K562 (cell line): ENCODE data around the gene ZPR1. TPM values are rescaled to one million over a fixed set of nuclear protein-coding genes. Genes with fewer than 3 reads are reported as not detected.

Experiments
- ATAC-seq: fragments of 200-7000 bp; cut with Tn5 transposase; 3 replicates; pipeline ENCODE4 v1.9.1; 2020; ENCODE audit warnings: moderate library complexity
- BruUV-seq: library from RNA; stranded (reverse); fragments of 400-500 nt; replicated peaks from 2 replicates; lab custom pipeline; 2021; lab: Mats Ljungman, UMichigan
- CTCF ChIA-PET: fragments of 300-600 bp; formaldehyde crosslinking; extraction: SDS; loops from one replicate; lab custom pipeline; 2021; ENCODE audit warnings: low intra/inter-chr PET ratio; lab: Yijun Ruan, JAX
- POLR2A ChIA-PET: fragments of 300-600, 350-650 bp; sonication (Branson Sonifier 250); formaldehyde crosslinking; extraction: SDS; loops from one replicate; lab custom pipeline; 2021; ENCODE audit warnings: antibody characterized with exemption, inconsistent platforms; lab: Yijun Ruan, JAX
- DNase-seq, 4 experiments: peaks; one replicate each; pipeline versions ENCODE4 v3.0.0 to v3.0.0-alpha.2; 2011 to 2018; ENCODE audit warnings: low spot score in 3 of 4, mixed read lengths in 3 of 4; ENCODE audit errors: extremely low read depth in 1 of 4
- FAIRE-seq: peaks from 2 replicates; lab custom pipeline; 2011; peaks lifted over from hg19 to GRCh38; lab: Jason Lieb, UNC
- H2AFZ ChIP-seq: 2 replicates; pipeline ENCODE4 v1.6.0; 2011; ENCODE audit warnings: low read depth, low read length, control low read depth, inconsistent platforms
- H3K27ac ChIP-seq: fragments of 200-600 bp; 3 replicates; pipeline ENCODE4 v1.8.0; 2011; ENCODE audit warnings: low read depth, mild to moderate bottlenecking, control low read depth, inconsistent platforms, low read length, moderate library complexity, mixed read lengths; ENCODE audit errors: extremely low read depth
- H3K27me3 ChIP-seq, 2 experiments: fragments of 300-600 bp in 1 of 2; 2 replicates in 1 of 2; 3 replicates in 1 of 2; pipeline versions ENCODE4 v1.6.0 to v1.8.0; 2011; ENCODE audit warnings: inconsistent platforms in 2 of 2, low read length in 2 of 2, mild to moderate bottlenecking in 1 of 2, mixed read lengths in 1 of 2, moderate library complexity in 1 of 2; ENCODE audit not compliant: control insufficient read depth in 2 of 2, insufficient read depth in 2 of 2
- H3K36me3 ChIP-seq: fragments of 300-600 bp; 3 replicates; pipeline ENCODE4 v1.8.0; 2011; ENCODE audit warnings: mild to moderate bottlenecking, low read length, inconsistent platforms; ENCODE audit not compliant: control insufficient read depth, insufficient read depth
- H3K4me1 ChIP-seq, 2 experiments: fragments of 200-600 bp in 1 of 2; replicated peaks in 1 of 2; 2 replicates in 1 of 2; 3 replicates in 1 of 2; pipeline versions ENCODE4 v1.5.1 to v1.8.0; 2011; ENCODE audit warnings: inconsistent platforms in 2 of 2, low read length in 2 of 2, mild to moderate bottlenecking in 1 of 2, mixed read lengths in 1 of 2, moderate library complexity in 1 of 2; ENCODE audit not compliant: control insufficient read depth in 2 of 2, insufficient read depth in 2 of 2
- H3K4me2 ChIP-seq: 2 replicates; pipeline ENCODE4 v1.6.1; 2011; ENCODE audit warnings: low read length, control low read depth, inconsistent platforms, mixed read lengths; ENCODE audit not compliant: insufficient read depth
- H3K4me3 ChIP-seq: fragments of 200-600 bp; sonication (generic), shearing (Covaris generic); 2 replicates; pipeline ENCODE4 v1.5.1; 2016; ENCODE audit warnings: control low read depth, inconsistent platforms
- H3K79me2 ChIP-seq: fragments of 200-600 bp; 3 replicates; pipeline ENCODE4 v1.8.0; 2011; ENCODE audit warnings: low read length, inconsistent platforms; ENCODE audit not compliant: control insufficient read depth, insufficient read depth
- H3K9ac ChIP-seq, 2 experiments: 2 replicates each; pipeline versions ENCODE4 v1.6.0 to v1.6.1; 2011; ENCODE audit warnings: low read depth in 2 of 2, low read length in 2 of 2, control low read depth in 1 of 2, inconsistent platforms in 1 of 2, mild to moderate bottlenecking in 1 of 2, mixed read lengths in 1 of 2; ENCODE audit not compliant: insufficient read depth in 1 of 2
- H3K9me1 ChIP-seq: one replicate; pipeline ENCODE4 v1.6.0; 2011; ENCODE audit warnings: inconsistent platforms, mild to moderate bottlenecking, low read length, moderate library complexity; ENCODE audit not compliant: control insufficient read depth, insufficient read depth
- H3K9me3 ChIP-seq: replicated peaks from 2 replicates; pipeline ENCODE4 v1.5.1; 2011; ENCODE audit warnings: low read depth, low read length, inconsistent platforms; ENCODE audit not compliant: control insufficient read depth, insufficient read depth
- H4K20me1 ChIP-seq: replicated peaks from 2 replicates; pipeline ENCODE4 v1.6.1; 2011; ENCODE audit warnings: low read length, inconsistent platforms, mixed read lengths; ENCODE audit not compliant: control insufficient read depth, insufficient read depth
- ELF4 ChIP-seq: fragments of 450-650 bp; formaldehyde crosslinking; IDR thresholded peaks from 2 replicates; pipeline ENCODE4 v1.4.0; 2022; ENCODE audit warnings: missing genetic modification characterization
- FOXK2 ChIP-seq, 2 experiments: fragments of 450-650 bp; IDR thresholded peaks in 1 of 2; conservative IDR thresholded peaks in 1 of 2; 2 replicates each; pipeline ENCODE4 v1.6.1; 2016; ENCODE audit warnings: low read depth in 2 of 2, mild to moderate bottlenecking in 1 of 2
- IFI16 ChIP-seq: fragments of 250-450 bp; sonication (Bioruptor Pico); IDR thresholded peaks from 2 replicates; pipeline ENCODE4 v2.1.2; 2022; ENCODE audit warnings: mild to moderate bottlenecking, inconsistent platforms
- SPI1 ChIP-seq: IDR thresholded peaks from 2 replicates; pipeline ENCODE4 v1.6.1; 2011; ENCODE audit warnings: low read depth, low read length, control low read depth, borderline replicate concordance
- ZNF197 ChIP-seq: fragments of 200-800 bp; sonication (Bioruptor generic); IDR thresholded peaks from 2 replicates; pipeline ENCODE4 v1.6.1; 2016; ENCODE audit warnings: low read depth, missing genetic modification characterization, missing compliant biosample characterization
- WGBS: fragments of 100-300 bp; shearing (Covaris generic); methylation state at CpG from one replicate; pipeline ENCODE4 v1.1.6; 2016; ENCODE audit warnings: low coverage, mixed read lengths; ENCODE audit not compliant: insufficient coverage; ENCODE audit errors: missing lambda C conversion rate; 5-methylcytosine and 5-hydroxymethylcytosine counted together
- in situ Hi-C: fragments of 300-500 bp; cut with MboI; formaldehyde crosslinking; loops from 4 replicates; pipeline ENCODE4 v1.15.0; 2018; ENCODE audit warnings: inconsistent platforms, mixed read lengths
- intact Hi-C: fragments of 100-400 bp; cut with micrococcal nuclease; formaldehyde crosslinking; loops from 2 replicates; pipeline ENCODE4 v1.14.2; 2022
- polyA plus RNA-seq, 8 experiments: library from polyadenylated mRNA; depleted of rRNA in 4 of 8; stranded (reverse) in 5 of 8; unstranded in 3 of 8; fragments of >200 nt; fragmentation: Nextera tagmentation in 2 of 8; fragmentation: Illumina TruSeq in 1 of 8; extraction: Ambion mirVana in 2 of 8; extraction: Trizol in 1 of 8; gene quantifications; 2 replicates each; pipeline versions ENCODE4 v1.2.1 to v1.2.3, GENCODE V29; 2011 to 2014; ENCODE audit warnings: inconsistent platforms in 1 of 8, missing spikeins in 1 of 8
- total RNA-seq, 7 experiments: library from RNA; depleted of rRNA in 6 of 7; stranded (reverse); fragments of >200 nt in 6 of 7; fragmentation: Illumina TruSeq in 2 of 7; extraction: Trizol in 2 of 7; gene quantifications; 2 replicates each; pipeline versions ENCODE4 v1.2.1 to v1.2.3, GENCODE V29; 2011 to 2021; ENCODE audit warnings: low replicate concordance in 1 of 7
- TF ChIP-seq, protein P1 (sequence below): fragments of 450-650 bp; formaldehyde crosslinking; IDR thresholded peaks from 2 replicates; pipeline ENCODE4 v1.4.0; 2022; ENCODE audit warnings: missing genetic modification characterization
- TF ChIP-seq, protein P2 (sequence below): fragments of 450-650 bp; formaldehyde crosslinking; IDR thresholded peaks from 2 replicates; pipeline ENCODE4 v1.4.0; 2022; ENCODE audit warnings: missing genetic modification characterization

Gene ZPR1
- total and polyA plus RNA-seq, 9 of the 15 experiments (the other 6 are each of a cell fraction or from before 2014, with no cell fraction given): 13.0 to 120 (median 83.8) TPM

DNA sequence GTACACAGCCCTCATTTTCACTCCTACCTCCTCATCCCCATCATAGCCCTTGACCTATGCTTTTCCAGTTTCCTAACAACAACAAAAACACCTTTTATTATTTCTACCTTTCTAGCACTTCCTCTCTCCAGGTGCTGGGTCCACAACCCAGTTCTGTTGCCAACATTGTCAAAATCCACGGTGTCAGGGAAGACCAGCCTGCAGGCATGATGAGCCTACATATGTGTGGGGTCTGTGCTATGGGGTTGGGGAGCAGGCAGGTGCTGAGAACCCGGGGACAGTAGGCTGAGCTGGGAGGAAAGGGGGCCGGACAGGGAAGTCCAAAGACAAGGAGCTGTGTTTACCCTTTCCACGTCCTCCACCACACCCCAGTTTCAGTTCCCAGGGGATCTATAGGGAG is 711 bp upstream of the ZPR1 start:
- Histone ChIP-seq H3K27ac (no peak overlapping the region; the same call in 2 of the 3 replicates), H3K9ac (peak overlapping the region; percentile 88 to 94), H3K4me2 (peak overlapping the region; percentile 92), H3K4me3 (peak overlapping the region; percentile 98), H3K36me3 (peaks cover 34% of the 10 kb centered on the region), H3K9me3 (no peaks in the 10 kb centered on the region), H3K9me1 (no peaks in the 10 kb centered on the region), H3K4me1 (peaks cover 22 to 33% of the 10 kb centered on the region in 2 experiments; a peak in 4 of 5 replicates), H2AFZ (peak overlapping the region; percentile 99), H3K27me3 (no peaks in the 10 kb centered on the region), H4K20me1 (no peaks in the 10 kb centered on the region), H3K79me2 (peaks cover 24% of the 10 kb centered on the region)
- no peak for DNase-seq
- in situ Hi-C loops: loop anchor here (5.0 kb wide), 1 partner anchor 314 kb away; no protein-coding TSS in a partner anchor
- ChIA-PET POLR2A (interaction anchor here (0.6 to 2.8 kb wide), 7 partner anchors 11 to 440 kb away, joined by 3 to 15 read pairs (median 3); no protein-coding TSS in a partner anchor), CTCF (no interaction called here)
- 20% methylated on average over 4 of the region's 4 CpGs for WGBS
- no TSS peak for BruUV-seq
- intact Hi-C loops: loop anchor here (1.0 kb wide), 1 partner anchor 48 kb away; no protein-coding TSS in a partner anchor
- no peak for FAIRE-seq
- TF ChIP-seq, protein P1, sequence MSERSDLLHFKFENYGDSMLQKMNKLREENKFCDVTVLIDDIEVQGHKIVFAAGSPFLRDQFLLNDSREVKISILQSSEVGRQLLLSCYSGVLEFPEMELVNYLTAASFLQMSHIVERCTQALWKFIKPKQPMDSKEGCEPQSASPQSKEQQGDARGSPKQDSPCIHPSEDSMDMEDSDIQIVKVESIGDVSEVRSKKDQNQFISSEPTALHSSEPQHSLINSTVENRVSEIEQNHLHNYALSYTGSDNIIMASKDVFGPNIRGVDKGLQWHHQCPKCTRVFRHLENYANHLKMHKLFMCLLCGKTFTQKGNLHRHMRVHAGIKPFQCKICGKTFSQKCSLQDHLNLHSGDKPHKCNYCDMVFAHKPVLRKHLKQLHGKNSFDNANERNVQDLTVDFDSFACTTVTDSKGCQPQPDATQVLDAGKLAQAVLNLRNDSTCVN (CRISPR knock-in tag): 0 out of 2 replicates have a peak, but pooled peaks have one; percentile 61
- peak; percentile 6; the same call in 1 of the 2 replicates for TF ChIP-seq ELF4 (CRISPR knock-in tag)
- TF ChIP-seq, protein P2, sequence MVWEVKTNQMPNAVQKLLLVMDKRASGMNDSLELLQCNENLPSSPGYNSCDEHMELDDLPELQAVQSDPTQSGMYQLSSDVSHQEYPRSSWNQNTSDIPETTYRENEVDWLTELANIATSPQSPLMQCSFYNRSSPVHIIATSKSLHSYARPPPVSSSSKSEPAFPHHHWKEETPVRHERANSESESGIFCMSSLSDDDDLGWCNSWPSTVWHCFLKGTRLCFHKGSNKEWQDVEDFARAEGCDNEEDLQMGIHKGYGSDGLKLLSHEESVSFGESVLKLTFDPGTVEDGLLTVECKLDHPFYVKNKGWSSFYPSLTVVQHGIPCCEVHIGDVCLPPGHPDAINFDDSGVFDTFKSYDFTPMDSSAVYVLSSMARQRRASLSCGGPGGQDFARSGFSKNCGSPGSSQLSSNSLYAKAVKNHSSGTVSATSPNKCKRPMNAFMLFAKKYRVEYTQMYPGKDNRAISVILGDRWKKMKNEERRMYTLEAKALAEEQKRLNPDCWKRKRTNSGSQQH (CRISPR knock-in tag): 0 out of 2 replicates have a peak, but pooled peaks have one; percentile 5
- TF ChIP-seq FOXK2 (conservative IDR thresholded peaks at IDR 0.05 in 1 of 2, IDR thresholded peaks at IDR 0.05 in 1 of 2; ENCODE audit: low read depth in 2 of 2): 0 out of 4 replicates have a peak, but pooled peaks of 1 of the 2 experiments have one; percentile 5
- TF ChIP-seq SPI1: peak; percentile 56
- TF ChIP-seq ZNF197: no peak
- TF ChIP-seq IFI16 (CRISPR knock-in tag): no peak
- ATAC-seq: no peak
